ENCODE results near the gene MYLIP.

Gene MYLIP

GRCh38 chr6:16184551-16184950 lies 55.7 kb downstream of the MYLIP start:
- TF ChIP-seq CTCF (conservative IDR thresholded peaks at IDR 0.05; ENCODE audit: control insufficient read depth, insufficient read depth, low read depth, low read length) = no peak
- H3K4me3 ChIP-seq (ENCODE audit: control insufficient read depth, low read depth, low read length) = no peak overlapping the region
- DNase-seq (ENCODE audit: low read depth) = no peak

DNA sequence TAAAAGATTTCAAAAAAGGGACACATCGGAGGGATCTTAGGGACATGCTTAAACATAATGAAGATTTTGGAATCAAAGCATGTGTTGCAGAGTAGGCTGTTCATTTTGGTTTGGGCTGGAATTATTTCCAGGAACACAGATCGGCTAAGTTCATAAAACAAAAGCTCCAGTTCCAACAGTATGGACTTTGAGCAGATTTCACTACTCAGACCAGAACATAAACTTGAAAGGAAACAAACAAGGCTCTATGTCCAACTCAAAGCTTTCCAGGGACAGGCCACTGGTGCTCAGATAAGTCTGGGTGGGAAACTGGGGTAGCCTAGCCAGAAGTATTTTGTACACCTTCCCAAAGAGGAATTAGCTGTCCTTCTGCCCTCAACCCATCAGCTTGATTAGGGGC lies 58.3 kb downstream of the MYLIP start:
- DNase-seq (ENCODE audit: low read depth) = no peak
- no peak for TF ChIP-seq CTCF (conservative IDR thresholded peaks at IDR 0.05; ENCODE audit: control insufficient read depth, insufficient read depth, low read depth, low read length)
- H3K4me3 ChIP-seq (ENCODE audit: control insufficient read depth, low read depth, low read length) = no peak overlapping the region

DNA sequence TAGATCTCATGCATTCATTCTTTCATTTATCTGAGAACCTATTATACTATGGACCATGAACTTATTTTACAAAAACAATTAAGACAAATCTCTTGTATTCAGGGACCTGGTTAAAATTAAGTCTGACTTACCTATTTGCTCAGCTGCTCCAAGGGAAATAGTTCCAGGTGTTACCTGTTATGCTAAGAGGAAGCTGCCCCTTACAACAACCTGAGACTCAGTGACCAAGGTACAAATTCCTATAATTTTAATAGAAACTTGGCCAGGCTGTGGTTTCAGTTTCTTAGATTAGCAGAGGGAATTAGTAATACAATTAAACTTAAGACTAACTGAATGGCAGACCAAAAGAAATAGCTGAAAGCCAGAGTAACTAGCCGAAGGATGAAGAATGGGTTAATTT lies 61.3 kb downstream of the MYLIP start:
- TF ChIP-seq CTCF (conservative IDR thresholded peaks at IDR 0.05; ENCODE audit: control insufficient read depth, insufficient read depth, low read depth, low read length) = no peak
- no peak overlapping the region for H3K4me3 ChIP-seq (ENCODE audit: control insufficient read depth, low read depth, low read length)
- no peak for DNase-seq (ENCODE audit: low read depth)

GRCh38 chr6:16196260-16196983 lies 67.5 kb downstream of the MYLIP start:
- no peak for DNase-seq (ENCODE audit: low read depth)
- no peak for TF ChIP-seq CTCF (conservative IDR thresholded peaks at IDR 0.05; ENCODE audit: control insufficient read depth, insufficient read depth, low read depth, low read length)
- no peak overlapping the region for H3K4me3 ChIP-seq (ENCODE audit: control insufficient read depth, low read depth, low read length)

GRCh38 chr6:16196984-16197546 lies 68.2 kb downstream of the MYLIP start:
- TF ChIP-seq CTCF (conservative IDR thresholded peaks at IDR 0.05; ENCODE audit: control insufficient read depth, insufficient read depth, low read depth, low read length) = no peak
- H3K4me3 ChIP-seq (ENCODE audit: control insufficient read depth, low read depth, low read length) = no peak overlapping the region
- DNase-seq (ENCODE audit: low read depth) = no peak
